Heart left ventricle (tissue), 13 donors: Measurements from ENCODE around the gene INPP5D.

Experiments
- CTCF ChIP-seq, 12 donors: fragments of 200-600 bp; sonication (generic) in 4 of 12; IDR thresholded peaks; one replicate each; pipeline versions ENCODE4 v1.5.0 to v1.8.0; 2018 to 2022; ENCODE audit warnings: antibody characterized with exemption in 12 of 12, mild to moderate bottlenecking in 5 of 12
- POLR2A ChIP-seq, 2 donors: fragments of 450-650 bp; IDR thresholded peaks; one replicate each; pipeline ENCODE4 v1.6.1; 2017; ENCODE audit warnings: antibody characterized with exemption in 2 of 2, mild to moderate bottlenecking in 2 of 2, moderate library complexity in 2 of 2
- donor health status: ischemic (EF 13 %, LVEDD 7.1; RV severe dilation, severe dysfunction).
- donor health status: DM: no; HTN: yes; CAD: no.
- donor health status: DM: no; HTN: no; CAD: no.
- donor health status: ischemic (EF 25% LVEDD 6.9; RV normal size, moderate dysfunction).
- donor health status: ischemic (EF 25% LVEDD 5.7; RV mildly dilated, moderate dysfunction).
- donor health status: ischemic (EF 35%, LVEDD 5.7; RV mildly dilated, moderate dysfunction).
- donor health status: nonischemic (EF 11% LVEDD 7.7; RV severe dilation, severe dysfunction).
- donor health status: DM: yes; HTN: yes; CAD: no.
- donor health status: PGD.
- donor health status: ischemic (EF 29% LVEDD 5.4; RV normal size, mild dysfunction).
- donor health status: nonischemic (EF 23%, LVEDD 6.1; RV moderate dilation, normal function).

DNA sequence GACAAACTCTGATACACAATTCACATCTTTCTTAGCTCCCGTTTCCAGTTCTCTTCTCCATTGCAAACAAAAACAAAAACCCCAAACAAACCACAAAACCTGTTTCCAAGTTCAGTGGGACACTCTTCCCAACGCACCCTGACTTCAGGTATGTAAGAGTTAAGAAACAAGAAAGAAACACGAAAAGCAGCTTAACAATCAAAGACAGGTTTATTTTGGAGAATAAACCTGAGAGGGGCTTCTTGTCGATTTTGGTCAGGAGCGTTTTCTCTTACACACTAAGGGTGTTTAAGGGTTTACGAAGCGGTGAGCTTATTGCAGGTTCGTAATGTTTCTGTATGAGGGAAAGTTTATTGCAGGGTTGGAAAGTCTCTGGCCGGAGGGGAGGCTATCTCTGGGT lies 190.4 kb downstream of the INPP5D start:
- TF ChIP-seq CTCF (IDR thresholded peaks at IDR 0.05): no peak
- no peak for TF ChIP-seq POLR2A (IDR thresholded peaks at IDR 0.05)
